Measurements from ENCODE around the gene UPF3A.

DNA sequence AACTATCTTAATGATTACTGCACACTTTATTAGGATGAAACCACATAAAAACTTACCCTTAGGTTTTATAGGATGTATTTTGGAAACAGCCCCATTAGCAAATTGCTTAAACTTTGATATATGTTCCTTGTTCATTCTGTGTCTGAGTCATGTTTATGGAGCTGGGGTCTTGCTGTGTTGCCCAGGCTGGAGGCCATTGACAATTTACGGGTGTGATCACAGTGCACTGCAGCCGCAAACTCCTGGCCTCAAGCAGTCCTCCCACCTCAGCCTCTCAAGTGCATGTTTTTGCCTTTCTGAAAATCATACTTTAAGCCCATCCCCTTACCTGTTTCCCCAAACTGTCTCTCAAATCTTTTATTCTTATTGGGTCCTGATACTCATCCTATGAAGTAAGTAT is 27.7 kb downstream of the UPF3A start:
- TF ChIP-seq ESRRG (CRISPR knock-in tag; IDR thresholded peaks at IDR 0.05) (no peak), TOX (CRISPR knock-in tag; IDR thresholded peaks at IDR 0.05; ENCODE audit: borderline replicate concordance) (no peak), ZNF8 (CRISPR knock-in tag; IDR thresholded peaks at IDR 0.05) (no peak), ARNTL (CRISPR knock-in tag; IDR thresholded peaks at IDR 0.05; ENCODE audit: borderline replicate concordance, low read depth) (no peak), PPARA (CRISPR knock-in tag; IDR thresholded peaks at IDR 0.05; ENCODE audit: borderline replicate concordance) (no peak), ZFP3 (CRISPR knock-in tag; IDR thresholded peaks at IDR 0.05) (no peak), OSR1 (CRISPR knock-in tag; IDR thresholded peaks at IDR 0.05) (no peak)
- TF ChIP-seq, protein P1, sequence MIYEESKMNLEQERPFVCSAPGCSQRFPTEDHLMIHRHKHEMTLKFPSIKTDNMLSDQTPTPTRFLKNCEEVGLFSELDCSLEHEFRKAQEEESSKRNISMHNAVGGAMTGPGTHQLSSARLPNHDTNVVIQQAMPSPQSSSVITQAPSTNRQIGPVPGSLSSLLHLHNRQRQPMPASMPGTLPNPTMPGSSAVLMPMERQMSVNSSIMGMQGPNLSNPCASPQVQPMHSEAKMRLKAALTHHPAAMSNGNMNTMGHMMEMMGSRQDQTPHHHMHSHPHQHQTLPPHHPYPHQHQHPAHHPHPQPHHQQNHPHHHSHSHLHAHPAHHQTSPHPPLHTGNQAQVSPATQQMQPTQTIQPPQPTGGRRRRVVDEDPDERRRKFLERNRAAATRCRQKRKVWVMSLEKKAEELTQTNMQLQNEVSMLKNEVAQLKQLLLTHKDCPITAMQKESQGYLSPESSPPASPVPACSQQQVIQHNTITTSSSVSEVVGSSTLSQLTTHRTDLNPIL (CRISPR knock-in tag; IDR thresholded peaks at IDR 0.05; ENCODE audit: low read depth): no peak
- TF ChIP-seq, protein P2, sequence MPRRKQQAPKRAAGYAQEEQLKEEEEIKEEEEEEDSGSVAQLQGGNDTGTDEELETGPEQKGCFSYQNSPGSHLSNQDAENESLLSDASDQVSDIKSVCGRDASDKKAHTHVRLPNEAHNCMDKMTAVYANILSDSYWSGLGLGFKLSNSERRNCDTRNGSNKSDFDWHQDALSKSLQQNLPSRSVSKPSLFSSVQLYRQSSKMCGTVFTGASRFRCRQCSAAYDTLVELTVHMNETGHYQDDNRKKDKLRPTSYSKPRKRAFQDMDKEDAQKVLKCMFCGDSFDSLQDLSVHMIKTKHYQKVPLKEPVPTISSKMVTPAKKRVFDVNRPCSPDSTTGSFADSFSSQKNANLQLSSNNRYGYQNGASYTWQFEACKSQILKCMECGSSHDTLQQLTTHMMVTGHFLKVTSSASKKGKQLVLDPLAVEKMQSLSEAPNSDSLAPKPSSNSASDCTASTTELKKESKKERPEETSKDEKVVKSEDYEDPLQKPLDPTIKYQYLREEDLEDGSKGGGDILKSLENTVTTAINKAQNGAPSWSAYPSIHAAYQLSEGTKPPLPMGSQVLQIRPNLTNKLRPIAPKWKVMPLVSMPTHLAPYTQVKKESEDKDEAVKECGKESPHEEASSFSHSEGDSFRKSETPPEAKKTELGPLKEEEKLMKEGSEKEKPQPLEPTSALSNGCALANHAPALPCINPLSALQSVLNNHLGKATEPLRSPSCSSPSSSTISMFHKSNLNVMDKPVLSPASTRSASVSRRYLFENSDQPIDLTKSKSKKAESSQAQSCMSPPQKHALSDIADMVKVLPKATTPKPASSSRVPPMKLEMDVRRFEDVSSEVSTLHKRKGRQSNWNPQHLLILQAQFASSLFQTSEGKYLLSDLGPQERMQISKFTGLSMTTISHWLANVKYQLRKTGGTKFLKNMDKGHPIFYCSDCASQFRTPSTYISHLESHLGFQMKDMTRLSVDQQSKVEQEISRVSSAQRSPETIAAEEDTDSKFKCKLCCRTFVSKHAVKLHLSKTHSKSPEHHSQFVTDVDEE (CRISPR knock-in tag; IDR thresholded peaks at IDR 0.05): no peak

Data from SK-N-SH treated with all-trans-retinoic acid at 6 μM for 48 hours (cell line).